Loucy (cell line): Measurements from ENCODE around the gene ARIH2.

Experiments used
- CTCF ChIP-seq: fragments of 200-600 bp; sonication (generic); conservative IDR thresholded peaks from 2 replicates; pipeline ENCODE4 v1.5.1; 2014; ENCODE audit warnings: mild to moderate bottlenecking, antibody characterized with exemption, low read length
- EZH2phosphoT487 ChIP-seq: fragments of 200-600 bp; IDR thresholded peaks from 2 replicates; pipeline ENCODE4 v1.6.1; 2018; ENCODE audit warnings: antibody characterized with exemption, mild to moderate bottlenecking, moderate library complexity, borderline replicate concordance

GRCh38 chr3:49019941-49020329 is 101.3 kb downstream of the ARIH2 start:
- TF ChIP-seq CTCF (no peak), EZH2phosphoT487 (no peak)
